SK-N-SH (cell line): ENCODE results near the gene GLOD4. TPM values are rescaled to one million over a fixed set of nuclear protein-coding genes. Genes with fewer than 3 reads are reported as not detected.
A peak's percentile ranks its signal among the peaks of the same experiment; 100 is the strongest.

Experiments
- CTCF ChIA-PET: fragments of 300-600, 350-600 bp; formaldehyde crosslinking; extraction: SDS; loops from one replicate; lab custom pipeline; 2021; lab: Yijun Ruan, JAX
- POLR2A ChIA-PET: fragments of 350-600 bp; sonication (Branson Sonifier 250); formaldehyde crosslinking; extraction: SDS; loops from one replicate; lab custom pipeline; 2020; ENCODE audit warnings: antibody characterized with exemption, inconsistent platforms; lab: Yijun Ruan, JAX
- DNase-seq: peaks from one replicate; pipeline ENCODE4 v3.0.0; 2012
- H2AFZ ChIP-seq: fragments of 200-600 bp; sonication (generic); 2 replicates; pipeline ENCODE4 v1.8.1; 2016; ENCODE audit warnings: antibody characterized with exemption, mild to moderate bottlenecking, low read depth
- H3F3A ChIP-seq: fragments of 200-600 bp; sonication (generic); replicated peaks from 2 replicates; pipeline ENCODE3; 2016; ENCODE audit warnings: antibody characterized with exemption, mild to moderate bottlenecking; ENCODE audit not compliant: insufficient read depth
- H3K27ac ChIP-seq, 2 experiments: fragments of 200-500 bp in 1 of 2; fragments of 200-600 bp in 1 of 2; sonication (Bioruptor generic) in 1 of 2; sonication (generic), shearing (Covaris generic) in 1 of 2; 2 replicates each; pipeline versions ENCODE4 v1.5.1 to v1.6.1; 2014 to 2016; ENCODE audit warnings: low read depth in 2 of 2, inconsistent platforms in 1 of 2, low read length in 1 of 2, mild to moderate bottlenecking in 1 of 2, mixed read lengths in 1 of 2
- H3K27me3 ChIP-seq: fragments of 200-600 bp; sonication (generic), shearing (Covaris generic); 2 replicates; pipeline ENCODE4 v1.6.1; 2016; ENCODE audit warnings: mixed run types; ENCODE audit not compliant: insufficient read depth
- H3K36me3 ChIP-seq, 2 experiments: fragments of 200-500 bp in 1 of 2; fragments of 200-600 bp in 1 of 2; sonication (Bioruptor generic) in 1 of 2; sonication (generic) in 1 of 2; replicated peaks in 1 of 2; 2 replicates each; pipeline versions ENCODE3 to v1.5.1; 2014 to 2016; ENCODE audit warnings: low read length in 1 of 2, mild to moderate bottlenecking in 1 of 2; ENCODE audit not compliant: insufficient read depth in 2 of 2, control insufficient read depth in 1 of 2
- H3K4me1 ChIP-seq, 2 experiments: fragments of 200-500 bp in 1 of 2; fragments of 200-600 bp in 1 of 2; sonication (Bioruptor generic) in 1 of 2; sonication (generic), shearing (Covaris generic) in 1 of 2; 2 replicates each; pipeline versions ENCODE4 v1.5.1 to v1.6.1; 2014 to 2016; ENCODE audit warnings: low read depth in 1 of 2, low read length in 1 of 2, mixed run types in 1 of 2; ENCODE audit not compliant: insufficient read depth in 2 of 2, control insufficient read depth in 1 of 2
- H3K4me2 ChIP-seq: fragments of 200-600 bp; sonication (generic), shearing (Covaris generic); 2 replicates; pipeline ENCODE4 v1.6.1; 2017; ENCODE audit warnings: mixed run types
- H3K4me3 ChIP-seq, 2 experiments: fragments of 200-500 bp in 1 of 2; fragments of 200-600 bp in 1 of 2; sonication (Bioruptor generic) in 1 of 2; sonication (generic), shearing (Covaris generic) in 1 of 2; 2 replicates each; pipeline versions ENCODE4 v1.5.1 to v1.8.1; 2014 to 2016; ENCODE audit warnings: low read depth in 2 of 2, inconsistent platforms in 1 of 2, low read length in 1 of 2, mild to moderate bottlenecking in 1 of 2, mixed read lengths in 1 of 2, moderate library complexity in 1 of 2
- H3K79me2 ChIP-seq: fragments of 200-600 bp; sonication (generic); 2 replicates; pipeline ENCODE4 v1.8.1; 2017; ENCODE audit warnings: mild to moderate bottlenecking; ENCODE audit not compliant: insufficient read depth
- H3K9ac ChIP-seq: fragments of 200-600 bp; sonication (generic); 2 replicates; pipeline ENCODE4 v1.6.1; 2017; ENCODE audit warnings: mixed run types
- H3K9me2 ChIP-seq: fragments of 200-600 bp; sonication (generic); 2 replicates; pipeline ENCODE4 v1.6.1; 2017; ENCODE audit warnings: mixed run types
- H3K9me3 ChIP-seq: fragments of 200-600 bp; sonication (generic); 2 replicates; pipeline ENCODE4 v1.6.1; 2017; ENCODE audit warnings: mixed run types, mild to moderate bottlenecking, moderate library complexity
- H4K20me1 ChIP-seq: fragments of 200-600 bp; sonication (generic); 2 replicates; pipeline ENCODE4 v1.6.1; 2017; ENCODE audit warnings: mild to moderate bottlenecking, mixed run types; ENCODE audit not compliant: insufficient read depth
- ELF1 ChIP-seq: IDR thresholded peaks from 2 replicates; pipeline ENCODE4 v1.4.0; 2012
- EP300 ChIP-seq, 2 experiments: IDR thresholded peaks; 2 replicates each; pipeline versions ENCODE4 v1.4.0 to v1.6.1; 2012; ENCODE audit warnings: borderline replicate concordance in 1 of 2, low read depth in 1 of 2, low read length in 1 of 2
- EZH2phosphoT487 ChIP-seq: fragments of 200-600 bp; sonication (generic); IDR thresholded peaks from 2 replicates; pipeline ENCODE4 v1.6.1; 2017; ENCODE audit warnings: low read depth, mixed run types, mild to moderate bottlenecking, antibody characterized with exemption, moderate library complexity, borderline replicate concordance
- FOXJ3 ChIP-seq: sonication (generic); formaldehyde crosslinking; IDR thresholded peaks from 2 replicates; pipeline ENCODE4 v1.5.1; 2020; ENCODE audit warnings: mild to moderate bottlenecking, missing genetic modification reagents
- FOXM1 ChIP-seq: IDR thresholded peaks from 2 replicates; pipeline ENCODE4 v1.4.0; 2012; ENCODE audit warnings: low read depth, mild to moderate bottlenecking
- GABPA ChIP-seq: IDR thresholded peaks from 2 replicates; pipeline ENCODE4 v1.4.0; 2012; ENCODE audit warnings: low read depth, mild to moderate bottlenecking
- JUND ChIP-seq: IDR thresholded peaks from 2 replicates; pipeline ENCODE4 v1.4.0; 2012
- POLR2AphosphoS5 ChIP-seq: IDR thresholded peaks from 2 replicates; pipeline ENCODE4 v1.6.1; 2012; ENCODE audit warnings: low read depth, low read length
- RAD21 ChIP-seq: IDR thresholded peaks from 2 replicates; pipeline ENCODE4 v1.6.1; 2012; ENCODE audit warnings: mild to moderate bottlenecking, low read length
- SMC3 ChIP-seq: IDR thresholded peaks from 2 replicates; pipeline ENCODE4 v1.6.1; 2012; ENCODE audit warnings: low read depth, low read length, improper control_type of control experiment
- TAF1 ChIP-seq: IDR thresholded peaks from 2 replicates; pipeline ENCODE4 v1.6.1; 2012; ENCODE audit warnings: low read depth, mild to moderate bottlenecking, low read length, moderate library complexity, borderline replicate concordance
- TCF12 ChIP-seq: IDR thresholded peaks from 2 replicates; pipeline ENCODE4 v1.4.0; 2012
- TEAD4 ChIP-seq: IDR thresholded peaks from 2 replicates; pipeline ENCODE4 v1.4.0; 2012; ENCODE audit warnings: mild to moderate bottlenecking, borderline replicate concordance; ENCODE audit not compliant: insufficient read depth
- YY1 ChIP-seq: IDR thresholded peaks from 2 replicates; pipeline ENCODE4 v1.4.0; 2012; ENCODE audit warnings: low read depth, mild to moderate bottlenecking
- WGBS: methylation state at CpG from one replicate; pipeline ENCODE4 v1.1.6; 2017; ENCODE audit warnings: low lambda C conversion rate; 5-methylcytosine and 5-hydroxymethylcytosine counted together
- polyA plus RNA-seq, 3 experiments: library from polyadenylated mRNA; depleted of rRNA; stranded (reverse); fragments of >200 nt; gene quantifications; 2 replicates each; pipeline ENCODE4 v1.2.3, GENCODE V29; 2012
- TF ChIP-seq, protein P1 (sequence below): fragments of 150-350 bp; IDR thresholded peaks from 2 replicates; pipeline ENCODE4 v1.6.1; 2016; ENCODE audit warnings: mild to moderate bottlenecking, low read depth, low read length
- TF ChIP-seq, protein P2 (sequence below): IDR thresholded peaks from 2 replicates; pipeline ENCODE4; 2012
- TF ChIP-seq, protein P3 (sequence below): IDR thresholded peaks from 2 replicates; pipeline ENCODE4 v1.6.1; 2012; ENCODE audit warnings: mild to moderate bottlenecking, low read depth, low read length, moderate library complexity
- TF ChIP-seq, protein P4 (sequence below): fragments of 150-350 bp; IDR thresholded peaks from 2 replicates; pipeline ENCODE4 v1.6.1; 2017; ENCODE audit warnings: antibody characterized with exemption, low read length, low read depth, borderline replicate concordance

The GLOD4 gene
- polyA plus RNA-seq, 1 of the 3 experiments (the other 2 are of a cell fraction), result 34.3 TPM

DNA sequence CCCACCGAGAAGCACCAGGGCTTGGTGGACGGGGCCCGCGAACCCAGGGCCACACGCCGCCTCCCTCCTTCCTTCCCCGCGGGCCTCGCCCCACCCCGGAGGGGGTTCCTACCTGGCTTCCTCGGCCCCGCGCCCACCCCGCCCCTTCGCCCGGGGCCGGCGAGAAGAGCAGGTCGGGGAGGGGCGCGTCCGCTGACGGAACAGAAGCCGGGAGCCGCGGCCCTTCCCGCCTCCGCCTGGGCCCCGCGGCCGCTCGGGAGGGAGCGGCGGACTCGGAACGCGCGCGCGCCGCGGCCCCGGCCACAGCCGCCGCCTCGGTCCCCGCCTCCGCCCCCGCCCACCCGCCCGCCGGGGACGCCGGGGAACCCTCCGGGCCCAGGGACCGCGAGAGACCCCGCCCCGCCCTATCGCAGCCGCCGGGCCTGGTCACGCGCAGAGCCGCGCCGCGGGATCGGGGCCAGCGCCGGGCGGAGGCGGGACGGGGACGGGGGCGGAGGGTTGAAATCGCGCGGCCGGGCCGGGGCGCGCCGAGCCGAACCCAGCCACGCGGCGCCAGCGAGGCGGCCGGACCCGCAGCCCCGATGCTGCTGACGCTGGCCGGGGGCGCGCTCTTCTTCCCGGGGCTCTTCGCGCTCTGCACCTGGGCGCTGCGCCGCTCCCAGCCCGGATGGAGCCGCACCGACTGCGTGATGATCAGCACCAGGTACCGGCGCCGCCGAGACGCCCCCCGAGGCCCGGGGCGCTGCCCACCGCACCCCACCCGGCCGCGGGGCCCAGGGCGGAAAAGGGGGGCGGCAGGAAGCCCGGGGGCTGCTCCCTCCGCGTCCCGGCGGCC lies 49.8 kb downstream of the GLOD4 start, which contains the start of gene TLCD3A:
Gene TLCD3A (plus strand): TSS at position 530 of the 835 bp plus-strand sequence. CDS start 52 bp downstream, at position 582.
- peak within 1 kb of the TSS; percentile 89 for H2AFZ ChIP-seq
- TF ChIP-seq FOXJ3 (CRISPR knock-in tag), result no peak
- TF ChIP-seq, protein P1, sequence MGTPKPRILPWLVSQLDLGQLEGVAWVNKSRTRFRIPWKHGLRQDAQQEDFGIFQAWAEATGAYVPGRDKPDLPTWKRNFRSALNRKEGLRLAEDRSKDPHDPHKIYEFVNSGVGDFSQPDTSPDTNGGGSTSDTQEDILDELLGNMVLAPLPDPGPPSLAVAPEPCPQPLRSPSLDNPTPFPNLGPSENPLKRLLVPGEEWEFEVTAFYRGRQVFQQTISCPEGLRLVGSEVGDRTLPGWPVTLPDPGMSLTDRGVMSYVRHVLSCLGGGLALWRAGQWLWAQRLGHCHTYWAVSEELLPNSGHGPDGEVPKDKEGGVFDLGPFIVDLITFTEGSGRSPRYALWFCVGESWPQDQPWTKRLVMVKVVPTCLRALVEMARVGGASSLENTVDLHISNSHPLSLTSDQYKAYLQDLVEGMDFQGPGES, result no peak
- TF ChIP-seq POLR2AphosphoS5, result no peak
- TF ChIP-seq, protein P2, sequence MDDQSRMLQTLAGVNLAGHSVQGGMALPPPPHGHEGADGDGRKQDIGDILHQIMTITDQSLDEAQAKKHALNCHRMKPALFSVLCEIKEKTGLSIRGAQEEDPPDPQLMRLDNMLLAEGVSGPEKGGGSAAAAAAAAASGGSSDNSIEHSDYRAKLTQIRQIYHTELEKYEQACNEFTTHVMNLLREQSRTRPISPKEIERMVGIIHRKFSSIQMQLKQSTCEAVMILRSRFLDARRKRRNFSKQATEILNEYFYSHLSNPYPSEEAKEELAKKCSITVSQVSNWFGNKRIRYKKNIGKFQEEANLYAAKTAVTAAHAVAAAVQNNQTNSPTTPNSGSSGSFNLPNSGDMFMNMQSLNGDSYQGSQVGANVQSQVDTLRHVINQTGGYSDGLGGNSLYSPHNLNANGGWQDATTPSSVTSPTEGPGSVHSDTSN, result no peak
- no peak for TF ChIP-seq RAD21
- no peak for TF ChIP-seq ELF1
- no peak for TF ChIP-seq YY1
- TF ChIP-seq GABPA, result no peak
- no peak for TF ChIP-seq TAF1
- no peak for TF ChIP-seq EP300 (IDR thresholded peaks at IDR 0.05; ENCODE audit: borderline replicate concordance in 1 of 2, low read depth in 1 of 2, low read length in 1 of 2)
- no peak for TF ChIP-seq TCF12
- TF ChIP-seq JUND, result no peak
- TF ChIP-seq, protein P3, sequence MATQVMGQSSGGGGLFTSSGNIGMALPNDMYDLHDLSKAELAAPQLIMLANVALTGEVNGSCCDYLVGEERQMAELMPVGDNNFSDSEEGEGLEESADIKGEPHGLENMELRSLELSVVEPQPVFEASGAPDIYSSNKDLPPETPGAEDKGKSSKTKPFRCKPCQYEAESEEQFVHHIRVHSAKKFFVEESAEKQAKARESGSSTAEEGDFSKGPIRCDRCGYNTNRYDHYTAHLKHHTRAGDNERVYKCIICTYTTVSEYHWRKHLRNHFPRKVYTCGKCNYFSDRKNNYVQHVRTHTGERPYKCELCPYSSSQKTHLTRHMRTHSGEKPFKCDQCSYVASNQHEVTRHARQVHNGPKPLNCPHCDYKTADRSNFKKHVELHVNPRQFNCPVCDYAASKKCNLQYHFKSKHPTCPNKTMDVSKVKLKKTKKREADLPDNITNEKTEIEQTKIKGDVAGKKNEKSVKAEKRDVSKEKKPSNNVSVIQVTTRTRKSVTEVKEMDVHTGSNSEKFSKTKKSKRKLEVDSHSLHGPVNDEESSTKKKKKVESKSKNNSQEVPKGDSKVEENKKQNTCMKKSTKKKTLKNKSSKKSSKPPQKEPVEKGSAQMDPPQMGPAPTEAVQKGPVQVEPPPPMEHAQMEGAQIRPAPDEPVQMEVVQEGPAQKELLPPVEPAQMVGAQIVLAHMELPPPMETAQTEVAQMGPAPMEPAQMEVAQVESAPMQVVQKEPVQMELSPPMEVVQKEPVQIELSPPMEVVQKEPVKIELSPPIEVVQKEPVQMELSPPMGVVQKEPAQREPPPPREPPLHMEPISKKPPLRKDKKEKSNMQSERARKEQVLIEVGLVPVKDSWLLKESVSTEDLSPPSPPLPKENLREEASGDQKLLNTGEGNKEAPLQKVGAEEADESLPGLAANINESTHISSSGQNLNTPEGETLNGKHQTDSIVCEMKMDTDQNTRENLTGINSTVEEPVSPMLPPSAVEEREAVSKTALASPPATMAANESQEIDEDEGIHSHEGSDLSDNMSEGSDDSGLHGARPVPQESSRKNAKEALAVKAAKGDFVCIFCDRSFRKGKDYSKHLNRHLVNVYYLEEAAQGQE, result no peak
- no peak for TF ChIP-seq SMC3
- TF ChIP-seq EZH2phosphoT487, result no peak
- no peak for TF ChIP-seq TEAD4
- TF ChIP-seq, protein P4, sequence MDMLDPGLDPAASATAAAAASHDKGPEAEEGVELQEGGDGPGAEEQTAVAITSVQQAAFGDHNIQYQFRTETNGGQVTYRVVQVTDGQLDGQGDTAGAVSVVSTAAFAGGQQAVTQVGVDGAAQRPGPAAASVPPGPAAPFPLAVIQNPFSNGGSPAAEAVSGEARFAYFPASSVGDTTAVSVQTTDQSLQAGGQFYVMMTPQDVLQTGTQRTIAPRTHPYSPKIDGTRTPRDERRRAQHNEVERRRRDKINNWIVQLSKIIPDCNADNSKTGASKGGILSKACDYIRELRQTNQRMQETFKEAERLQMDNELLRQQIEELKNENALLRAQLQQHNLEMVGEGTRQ, result no peak
- no peak for TF ChIP-seq FOXM1
- no peaks in the 10 kb centered on the region for H3K9me2 ChIP-seq
- H3K36me3 ChIP-seq, result peaks cover 0 to 15% of the 10 kb centered on the region in 2 experiments
- H3K4me1 ChIP-seq, result peaks cover 0 to 8% of the 10 kb centered on the region in 2 experiments; a peak in 1 of 4 replicates
- peaks cover 8% of the 10 kb centered on the region for H3F3A ChIP-seq
- CTCF ChIA-PET, result no interaction called here
- no peaks in the 10 kb centered on the region for H3K27me3 ChIP-seq
- WGBS, result no CpG with 5 or more reads among the region's 126 CpGs
- no peaks in the 10 kb centered on the region for H3K9me3 ChIP-seq
- 0 out of 2 replicates have a peak, but pooled peaks cover 3% of the 10 kb centered on the region for H4K20me1 ChIP-seq
- H3K4me2 ChIP-seq, result peak within 1 kb of the TSS; percentile 91
- peak within 1 kb of the TSS; percentile 68 to 85 for H3K4me3 ChIP-seq
- H3K9ac ChIP-seq, result peak within 1 kb of the TSS; percentile 78
- peaks cover 43% of the 10 kb centered on the region for H3K79me2 ChIP-seq
- POLR2A ChIA-PET, result interaction anchor here (0.9 kb wide), 1 partner anchor 9 kb away, joined by 3 read pairs; no protein-coding TSS in a partner anchor
- peak; percentile 95 for DNase-seq
- H3K27ac ChIP-seq, result peak within 1 kb of the TSS; percentile 41 to 77; a peak in 3 of 4 replicates
